ENCODE results near the gene SORCS2.

SORCS2 gene

GRCh38 chr4:7341491-7342222 lies 149.3 kb downstream of the SORCS2 start:
- DNase-seq: no peak

GRCh38 chr4:7342223-7343080 lies 150.1 kb downstream of the SORCS2 start:
- DNase-seq: no peak

GRCh38 chr4:7343081-7343655 lies 150.8 kb downstream of the SORCS2 start:
- no peak for DNase-seq

- DNase-seq: no peak
Measured at GRCh38 chr4:7343950-7344349, 151.6 kb downstream of the SORCS2 start.

- DNase-seq: no peak
Measured at GRCh38 chr4:7344636-7345155, 152.4 kb downstream of the SORCS2 start.

GRCh38 chr4:7347981-7348380 lies 155.6 kb downstream of the SORCS2 start:
- no peak for DNase-seq

- DNase-seq: no peak
Measured at GRCh38 chr4:7348946-7349900, 156.9 kb downstream of the SORCS2 start.

GRCh38 chr4:7350396-7350795 lies 158.1 kb downstream of the SORCS2 start:
- DNase-seq: no peak

- DNase-seq: no peak
Measured at GRCh38 chr4:7351014-7351413, 158.7 kb downstream of the SORCS2 start.

GRCh38 chr4:7352486-7352885 lies 160.1 kb downstream of the SORCS2 start:
- DNase-seq: no peak

- DNase-seq: no peak
Measured at GRCh38 chr4:7353046-7353790, 160.9 kb downstream of the SORCS2 start.

GRCh38 chr4:7353846-7354610 lies 161.7 kb downstream of the SORCS2 start:
- DNase-seq: no peak

- DNase-seq: no peak
Measured at GRCh38 chr4:7354927-7355326, 162.6 kb downstream of the SORCS2 start.

GRCh38 chr4:7355795-7356194 lies 163.5 kb downstream of the SORCS2 start:
- no peak for DNase-seq

- DNase-seq: no peak
Measured at GRCh38 chr4:7356667-7357310, 164.5 kb downstream of the SORCS2 start.

- no peak for DNase-seq
Measured at GRCh38 chr4:7357323-7357722, 165.0 kb downstream of the SORCS2 start.

GRCh38 chr4:7358100-7358735 lies 165.9 kb downstream of the SORCS2 start:
- DNase-seq: no peak

GRCh38 chr4:7359400-7360062 lies 167.2 kb downstream of the SORCS2 start:
- DNase-seq: no peak

GRCh38 chr4:7360806-7361205 lies 168.5 kb downstream of the SORCS2 start:
- no peak for DNase-seq

Data from GDM1 (cell line).